Right lobe of liver (tissue), 4 donors: Measurements from ENCODE around the gene LRRC3.

ENCODE experiments used
- CTCF ChIP-seq, 4 donors: fragments of 200-600 bp in 3 of 4; fragments of 450-650 bp in 1 of 4; IDR thresholded peaks; one replicate each; pipeline versions ENCODE4 v1.5.1 to v1.8.0; 2016 to 2022; ENCODE audit warnings: antibody characterized with exemption in 4 of 4, mild to moderate bottlenecking in 2 of 4
- POLR2A ChIP-seq: fragments of 450-650 bp; IDR thresholded peaks from one replicate; pipeline ENCODE4 v1.6.1; 2017; ENCODE audit warnings: antibody characterized with exemption, mild to moderate bottlenecking
- donor health status: DM: no; HTN: no; CAD: no.
- donor health status: DM: no; HTN: no; CAD: no.
- donor health status: DM: no; HTN: yes; CAD: no.

- TF ChIP-seq POLR2A, result no peak
- no peak for TF ChIP-seq CTCF (IDR thresholded peaks at IDR 0.05)
Measured at GRCh38 chr21:44429894-44430293, 25.4 kb upstream of the LRRC3 start.
